Activated T-helper 9 cell treated with anti-CD3 and anti-CD28 coated beads, Interleukin-2, amount 50 U/mL, for 16 hours (primary cell): ENCODE data around the gene SLC16A6.
"Not testable (repeated sequence)": the region's sequence is repeated elsewhere in the genome, so short reads cannot be mapped to it uniquely, and the experiment has no call there.

Experiments used
- DNase-seq: peaks from one replicate; pipeline ENCODE4 v3.0.0-alpha.2; 2020; ENCODE audit warnings: low read depth

SLC16A6 gene

DNA sequence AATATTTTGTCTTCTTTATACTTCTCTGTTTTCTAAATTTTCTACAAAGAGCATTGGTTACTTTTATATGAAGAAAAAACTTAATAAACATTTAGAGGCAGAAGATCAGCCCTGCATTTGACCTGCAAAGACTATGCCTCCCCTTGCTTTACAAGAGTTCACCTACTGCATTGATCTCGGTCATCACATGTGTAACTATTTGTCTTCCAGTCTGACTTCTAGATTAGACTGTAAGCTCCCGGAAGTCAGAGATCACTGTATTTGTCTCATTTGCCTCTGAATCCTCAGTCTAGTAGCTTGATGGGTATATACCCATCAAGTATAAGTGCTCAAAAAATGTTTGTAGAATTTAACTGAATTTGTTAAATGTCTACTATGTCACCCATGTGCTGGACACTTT, 70.7 kb downstream of the SLC16A6 start:
- not testable (repeated sequence) for DNase-seq

DNA sequence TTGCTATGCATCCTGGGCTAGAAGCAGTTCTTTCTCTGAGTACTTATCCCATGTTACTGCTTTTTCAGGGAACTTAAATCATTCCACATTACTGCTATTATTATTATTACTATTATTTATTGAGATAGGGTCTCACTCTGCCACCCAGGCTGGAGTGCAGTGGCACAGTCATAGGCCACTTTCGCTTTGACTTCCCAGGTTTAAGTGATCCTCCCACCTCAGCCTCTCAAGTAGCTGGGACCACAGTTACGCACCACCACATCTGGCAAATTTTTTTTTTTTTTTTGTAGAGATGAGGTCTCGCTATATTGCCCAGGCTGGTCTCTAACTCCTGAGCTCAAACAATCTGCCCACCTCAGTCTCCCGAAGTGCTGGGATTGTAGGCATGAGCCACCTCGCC, 71.5 kb downstream of the SLC16A6 start:
- DNase-seq = not testable (repeated sequence)
